ENCODE data around the gene MED13L.

The MED13L gene

GRCh38 chr12:115944392-115944742 lies 333.1 kb downstream of the MED13L start:
- Mint-ChIP-seq H3K27ac (no peak overlapping the region), H3K4me1 (peaks cover 34% of the 10 kb centered on the region), H3K9me3 (peaks cover 4% of the 10 kb centered on the region), H3K4me3 (no peak overlapping the region), H3K36me3 (ENCODE audit: low read depth) (peaks cover 13% of the 10 kb centered on the region), H3K27me3 (ENCODE audit: low read depth, poor library complexity) (no peaks in the 10 kb centered on the region)
- DNase-seq = no peak
- no peak for TF ChIP-seq CTCF (IDR thresholded peaks at IDR 0.05)

GRCh38 chr12:115943630-115944391 lies 333.7 kb downstream of the MED13L start:
- TF ChIP-seq CTCF (IDR thresholded peaks at IDR 0.05) = no peak
- H3K4me1 Mint-ChIP-seq = peaks cover 34% of the 10 kb centered on the region
- no peak overlapping the region for H3K4me3 Mint-ChIP-seq
- no peak overlapping the region for H3K27ac Mint-ChIP-seq
- no peak for DNase-seq
- peaks cover 13% of the 10 kb centered on the region for H3K36me3 Mint-ChIP-seq (ENCODE audit: low read depth)
- H3K27me3 Mint-ChIP-seq (ENCODE audit: low read depth, poor library complexity) = no peaks in the 10 kb centered on the region
- peaks cover 9% of the 10 kb centered on the region for H3K9me3 Mint-ChIP-seq

GRCh38 chr12:115943310-115943629 lies 334.2 kb downstream of the MED13L start:
- TF ChIP-seq CTCF (IDR thresholded peaks at IDR 0.05) = no peak
- H3K9me3 Mint-ChIP-seq = peaks cover 15% of the 10 kb centered on the region
- H3K4me1 Mint-ChIP-seq = peaks cover 34% of the 10 kb centered on the region
- H3K36me3 Mint-ChIP-seq (ENCODE audit: low read depth) = peaks cover 13% of the 10 kb centered on the region
- no peaks in the 10 kb centered on the region for H3K27me3 Mint-ChIP-seq (ENCODE audit: low read depth, poor library complexity)
- H3K27ac Mint-ChIP-seq = no peak overlapping the region
- no peak for DNase-seq
- H3K4me3 Mint-ChIP-seq = no peak overlapping the region

GRCh38 chr12:115942346-115942745 lies 335.1 kb downstream of the MED13L start:
- no peak for DNase-seq
- H3K4me3 Mint-ChIP-seq = no peak overlapping the region

GRCh38 chr12:115941362-115941761 lies 336.1 kb downstream of the MED13L start:
- no peak overlapping the region for H3K4me3 Mint-ChIP-seq

More at GRCh38 chr12:115942346-115942745, 335.1 kb downstream of the MED13L start:
- no peaks in the 10 kb centered on the region for H3K27me3 Mint-ChIP-seq (ENCODE audit: low read depth, poor library complexity)
- peaks cover 13% of the 10 kb centered on the region for H3K36me3 Mint-ChIP-seq (ENCODE audit: low read depth)
- H3K9me3 Mint-ChIP-seq = peaks cover 17% of the 10 kb centered on the region
- no peak for TF ChIP-seq CTCF (IDR thresholded peaks at IDR 0.05)
- peaks cover 30% of the 10 kb centered on the region for H3K4me1 Mint-ChIP-seq
- H3K27ac Mint-ChIP-seq = no peak overlapping the region

More at GRCh38 chr12:115941362-115941761, 336.1 kb downstream of the MED13L start:
- TF ChIP-seq CTCF (IDR thresholded peaks at IDR 0.05) = no peak
- no peak for DNase-seq
- Mint-ChIP-seq H3K36me3 (ENCODE audit: low read depth) (peaks cover 13% of the 10 kb centered on the region), H3K27me3 (ENCODE audit: low read depth, poor library complexity) (no peaks in the 10 kb centered on the region), H3K9me3 (peaks cover 23% of the 10 kb centered on the region), H3K27ac (no peak overlapping the region), H3K4me1 (peaks cover 23% of the 10 kb centered on the region)

Data from nephron progenitor cell (in vitro differentiated cells).